Adipocyte (in vitro differentiated cells): ENCODE results near the gene KMT2D.

ENCODE experiments used
- DNase-seq: peaks from one replicate; pipeline ENCODE4 v3.0.0-alpha.2; 2015; ENCODE audit warnings: low read depth
- H3K27me3 ChIP-seq: replicated peaks from 2 replicates; pipeline ENCODE4 v1.7.0; 2013; ENCODE audit warnings: mild to moderate bottlenecking, low read length, moderate library complexity; ENCODE audit not compliant: control insufficient read depth, insufficient read depth
- H3K36me3 ChIP-seq: 2 replicates; pipeline ENCODE4 v1.7.0; 2013; ENCODE audit warnings: low read length, mild to moderate bottlenecking, moderate library complexity; ENCODE audit not compliant: control insufficient read depth, insufficient read depth, severe bottlenecking
- H3K4me1 ChIP-seq: 2 replicates; pipeline ENCODE4 v1.7.0; 2013; ENCODE audit warnings: mild to moderate bottlenecking, low read length, moderate library complexity; ENCODE audit not compliant: control insufficient read depth, insufficient read depth
- H3K4me3 ChIP-seq: 2 replicates; pipeline ENCODE4 v1.7.0; 2013; ENCODE audit warnings: mild to moderate bottlenecking, low read length, moderate library complexity
- H3K9ac ChIP-seq: 2 replicates; pipeline ENCODE4 v1.7.0; 2013; ENCODE audit warnings: mild to moderate bottlenecking, low read length, moderate library complexity
- H3K9me3 ChIP-seq: 2 replicates; pipeline ENCODE4 v1.7.0; 2013; ENCODE audit warnings: mild to moderate bottlenecking, low read length, moderate library complexity; ENCODE audit not compliant: control insufficient read depth

Gene KMT2D

DNA sequence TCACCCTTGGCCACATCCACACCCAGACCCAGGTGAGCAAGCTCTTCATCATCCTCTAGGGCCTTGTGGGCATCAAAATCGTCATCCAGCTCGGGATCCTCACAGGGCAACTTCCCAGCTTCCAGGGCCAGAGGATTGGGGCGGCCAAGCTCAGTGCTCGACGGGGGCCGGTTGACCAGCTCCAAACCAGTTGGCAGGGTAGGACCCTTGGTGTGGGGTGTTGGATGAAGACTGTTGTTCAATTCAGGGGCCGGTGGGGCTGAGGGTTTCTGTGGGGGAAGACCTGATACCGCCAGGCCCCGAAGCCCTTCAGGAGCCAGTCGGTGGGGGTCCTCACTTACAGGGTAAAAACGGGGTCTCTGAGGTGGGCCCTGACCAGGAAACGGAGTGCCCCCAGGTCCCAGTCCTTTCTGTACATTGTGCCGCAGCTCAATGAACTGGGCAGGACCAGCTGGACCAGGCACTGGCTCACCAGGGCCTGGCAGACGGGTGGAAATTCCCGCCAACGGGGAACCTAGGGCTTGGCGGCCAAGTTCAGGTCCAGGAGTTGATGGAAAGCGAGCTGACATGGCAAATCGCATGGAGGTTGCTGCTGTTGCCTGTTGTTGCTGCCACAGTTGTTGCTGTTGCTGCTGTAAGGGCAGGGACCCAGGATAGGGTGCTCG is 22.2 kb downstream of the KMT2D start:
- H3K4me1 ChIP-seq = no peaks in the 10 kb centered on the region
- no peak for DNase-seq
- no peaks in the 10 kb centered on the region for H3K27me3 ChIP-seq
- H3K9me3 ChIP-seq = no peaks in the 10 kb centered on the region
- no peak overlapping the region for H3K9ac ChIP-seq
- peaks cover 94% of the 10 kb centered on the region for H3K36me3 ChIP-seq
- H3K4me3 ChIP-seq = no peak overlapping the region

DNA sequence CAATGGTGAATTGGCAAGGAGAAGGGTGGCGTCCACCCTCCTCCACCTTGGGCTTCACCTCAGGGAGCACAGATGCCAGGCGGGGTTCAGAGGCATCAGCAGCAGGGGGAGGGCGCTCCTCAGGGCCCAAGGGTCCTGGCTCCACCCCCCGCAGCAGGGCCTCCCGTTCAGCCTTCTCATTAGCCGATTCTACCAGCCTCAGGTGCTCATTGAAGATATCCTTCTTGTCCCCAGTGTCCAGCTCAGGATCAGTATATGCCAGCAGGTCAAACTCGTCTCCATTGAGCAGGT is 22.7 kb downstream of the KMT2D start:
- no peaks in the 10 kb centered on the region for H3K27me3 ChIP-seq
- no peak overlapping the region for H3K4me3 ChIP-seq
- H3K36me3 ChIP-seq = peaks cover 94% of the 10 kb centered on the region
- H3K4me1 ChIP-seq = no peaks in the 10 kb centered on the region
- no peak overlapping the region for H3K9ac ChIP-seq
- H3K9me3 ChIP-seq = no peaks in the 10 kb centered on the region
- no peak for DNase-seq

DNA sequence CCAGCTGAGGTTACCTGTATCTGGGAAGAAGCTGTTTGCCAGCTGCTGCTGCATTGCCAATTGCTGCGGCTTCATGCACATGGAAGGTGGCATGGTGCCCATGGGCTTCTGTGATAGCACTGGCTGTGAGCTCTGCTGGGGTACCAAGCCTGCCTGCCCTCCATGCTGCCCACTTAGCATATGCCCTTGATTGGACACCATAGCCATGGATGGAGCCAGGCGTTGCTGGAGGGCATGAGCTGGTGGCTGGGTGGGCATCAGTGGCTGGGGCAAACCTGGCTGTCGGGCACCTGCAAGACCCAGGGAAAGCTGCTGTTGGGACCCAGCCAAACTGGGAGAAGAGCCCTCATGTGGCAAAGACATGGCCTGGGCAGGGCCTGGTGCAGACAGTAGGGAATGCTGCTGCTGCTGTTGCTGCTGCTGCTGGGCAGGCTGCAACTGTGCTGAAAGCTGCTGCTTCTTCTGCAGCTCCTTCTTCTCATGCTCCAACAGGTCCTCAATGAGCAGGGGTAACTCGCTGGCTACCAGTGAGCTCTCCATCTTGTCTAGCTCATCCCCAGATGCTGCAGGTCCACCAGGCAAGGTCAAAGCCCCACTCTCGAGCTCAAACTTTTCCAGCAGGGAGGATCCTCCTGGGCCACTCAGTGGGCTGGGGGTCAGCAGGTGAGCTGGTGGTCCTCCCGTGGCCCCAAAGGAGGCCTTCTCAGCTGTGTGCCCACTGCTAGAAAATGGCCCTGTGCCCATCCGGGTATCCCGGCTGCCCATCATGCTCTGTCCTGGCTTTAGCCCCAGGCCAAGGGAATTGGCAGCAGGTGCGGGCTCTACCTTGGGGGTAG is 23.3 kb downstream of the KMT2D start:
- no peak for DNase-seq
- H3K27me3 ChIP-seq = no peaks in the 10 kb centered on the region
- H3K36me3 ChIP-seq = peaks cover 94% of the 10 kb centered on the region
- H3K9ac ChIP-seq = no peak overlapping the region
- no peak overlapping the region for H3K4me3 ChIP-seq
- H3K9me3 ChIP-seq = no peaks in the 10 kb centered on the region
- H3K4me1 ChIP-seq = no peaks in the 10 kb centered on the region

DNA sequence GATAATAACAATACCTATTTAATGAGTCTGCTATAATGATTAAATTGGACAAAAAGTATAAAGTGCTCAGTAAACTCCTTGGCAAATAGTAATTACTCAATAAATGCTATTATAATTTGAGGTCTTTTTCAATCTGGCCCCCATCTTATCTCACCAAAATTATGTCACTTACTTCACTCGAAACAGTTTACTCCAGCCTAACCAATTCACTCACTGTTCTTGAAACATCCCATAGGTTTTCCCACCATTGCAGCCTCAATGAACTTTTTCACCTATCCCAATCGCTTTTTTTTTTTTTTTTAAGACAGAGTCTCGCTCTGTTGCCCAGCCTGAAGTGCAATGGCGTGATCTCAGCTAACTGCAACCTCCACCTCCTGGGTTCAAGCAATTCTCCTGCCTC is 24.6 kb downstream of the KMT2D start:
- Histone ChIP-seq H3K4me3 (no peak overlapping the region), H3K4me1 (no peaks in the 10 kb centered on the region), H3K9ac (no peak overlapping the region), H3K27me3 (no peaks in the 10 kb centered on the region), H3K36me3 (peaks cover 95% of the 10 kb centered on the region), H3K9me3 (no peaks in the 10 kb centered on the region)
- no peak for DNase-seq

DNA sequence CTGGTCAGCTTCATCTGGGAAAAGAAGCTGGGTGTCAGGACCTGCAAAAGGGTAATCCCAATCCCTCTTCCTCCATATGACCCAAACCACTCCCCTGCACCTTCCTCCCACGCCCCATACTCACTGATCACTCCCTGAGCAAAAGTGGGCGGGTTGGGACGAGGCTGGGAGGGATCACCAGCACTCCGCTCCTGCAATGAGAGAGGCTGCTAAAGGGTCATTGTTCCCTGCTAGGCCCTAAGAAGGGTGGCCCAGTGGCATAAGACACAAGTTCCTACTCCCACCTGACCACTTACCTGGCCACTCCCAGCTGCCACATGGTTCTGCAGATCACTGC is 26.3 kb downstream of the KMT2D start:
- Histone ChIP-seq H3K27me3 (no peaks in the 10 kb centered on the region), H3K4me1 (no peaks in the 10 kb centered on the region), H3K9me3 (no peaks in the 10 kb centered on the region), H3K9ac (no peak overlapping the region), H3K4me3 (no peak overlapping the region), H3K36me3 (peaks cover 86% of the 10 kb centered on the region)
- DNase-seq = no peak

DNA sequence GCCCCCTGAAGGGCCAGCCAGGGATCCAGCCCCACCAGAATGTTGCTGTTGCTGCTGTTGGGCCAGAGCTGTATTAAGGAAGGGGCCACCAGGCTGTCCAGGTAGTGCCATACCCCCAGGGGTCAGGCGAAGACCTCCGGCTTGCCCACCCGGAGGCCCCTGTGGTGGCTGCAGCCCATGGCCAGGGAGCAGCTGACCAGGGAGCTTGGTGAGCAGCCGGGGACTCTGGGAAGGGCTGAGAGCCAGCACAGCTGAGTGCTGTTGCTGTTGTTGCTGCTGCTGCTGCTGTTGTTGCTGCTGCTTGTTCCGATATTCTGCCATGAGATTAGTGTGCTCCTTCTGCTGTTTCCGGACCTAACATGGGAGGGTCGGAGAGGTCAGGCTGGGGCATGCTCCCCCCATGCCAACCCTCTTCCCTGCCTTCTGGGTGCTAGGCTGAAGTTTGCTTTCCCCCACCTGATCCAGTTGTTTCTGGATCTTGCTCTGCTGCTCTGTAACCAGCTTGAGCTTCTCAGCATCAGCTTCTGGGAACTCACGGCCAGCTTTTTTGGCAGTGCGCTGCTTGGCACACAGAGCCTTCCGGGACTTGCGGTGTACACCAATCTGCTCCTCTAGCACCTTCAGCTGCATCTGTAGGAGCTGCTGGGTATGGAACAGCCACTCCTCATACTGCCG is 26.8 kb downstream of the KMT2D start:
- Histone ChIP-seq H3K9me3 (no peaks in the 10 kb centered on the region), H3K27me3 (no peaks in the 10 kb centered on the region), H3K36me3 (peaks cover 86% of the 10 kb centered on the region), H3K4me1 (no peaks in the 10 kb centered on the region), H3K4me3 (no peak overlapping the region), H3K9ac (no peak overlapping the region)
- no peak for DNase-seq

DNA sequence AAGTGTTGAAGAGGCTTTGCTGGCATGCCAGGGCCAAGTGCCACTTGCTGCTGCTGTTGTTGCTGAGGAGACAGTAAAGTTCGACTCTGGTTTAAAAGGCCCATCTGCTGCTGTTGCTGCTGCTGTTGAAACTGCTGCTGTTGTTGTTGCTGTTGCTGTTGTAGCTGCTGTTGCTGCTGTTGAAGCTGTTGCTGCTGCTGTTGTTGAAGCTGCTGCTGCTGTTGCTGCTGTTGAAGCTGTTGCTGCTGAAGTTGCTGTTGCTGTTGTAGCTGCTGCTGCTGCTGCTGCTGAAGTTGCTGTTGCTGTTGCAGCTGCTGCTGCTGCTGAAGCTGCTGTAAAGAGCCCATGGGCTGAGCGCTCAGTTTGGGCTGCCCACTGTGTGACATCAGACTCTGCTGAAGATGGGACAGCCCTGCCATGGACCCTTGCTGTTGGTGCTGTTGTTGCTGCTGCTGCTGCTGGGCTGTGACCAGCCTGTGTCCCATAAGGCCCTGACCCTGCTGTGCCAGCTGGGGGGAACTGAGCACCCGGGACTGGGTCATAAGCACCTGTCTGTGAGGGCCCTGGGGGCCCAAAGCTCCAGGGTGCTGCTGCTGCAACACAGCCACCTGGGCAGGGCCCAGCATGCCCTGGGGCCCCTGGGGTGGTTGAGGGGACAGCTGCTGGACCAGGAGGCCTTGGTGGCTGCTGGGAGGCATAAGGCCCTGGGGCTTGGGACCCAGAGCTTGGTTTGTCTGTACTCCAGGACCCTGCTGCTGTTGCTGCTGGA is 27.7 kb downstream of the KMT2D start:
- H3K4me3 ChIP-seq = no peak overlapping the region

DNA sequence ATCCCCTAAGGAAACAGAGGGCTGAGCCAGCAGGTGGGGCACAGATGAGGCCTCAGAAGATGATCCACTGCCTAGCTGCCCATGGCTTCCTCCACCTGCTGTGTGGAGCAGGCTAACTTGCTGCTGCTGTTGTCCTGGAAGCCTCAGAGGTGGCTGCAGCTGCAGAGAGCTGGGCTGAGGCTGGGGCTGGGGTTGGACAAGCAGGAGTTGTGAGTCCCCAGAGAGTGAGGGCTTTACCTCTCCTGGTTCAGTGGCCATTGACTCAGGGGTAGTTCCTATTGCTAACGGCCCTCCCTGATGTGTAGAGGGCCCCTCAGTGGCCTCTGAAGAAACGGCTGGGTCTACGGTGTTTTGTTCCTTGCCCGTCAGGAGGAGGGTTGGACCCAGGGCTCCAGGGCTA is 28.3 kb downstream of the KMT2D start:
- Histone ChIP-seq H3K36me3 (peaks cover 86% of the 10 kb centered on the region), H3K4me1 (no peaks in the 10 kb centered on the region), H3K27me3 (no peaks in the 10 kb centered on the region), H3K4me3 (no peak overlapping the region), H3K9ac (no peak overlapping the region), H3K9me3 (no peaks in the 10 kb centered on the region)
- DNase-seq = no peak

More for the DNA sequence above, 27.7 kb downstream of the KMT2D start:
- Histone ChIP-seq H3K9ac (no peak overlapping the region), H3K27me3 (no peaks in the 10 kb centered on the region), H3K36me3 (peaks cover 86% of the 10 kb centered on the region), H3K4me1 (no peaks in the 10 kb centered on the region), H3K9me3 (no peaks in the 10 kb centered on the region)
- DNase-seq = no peak

DNA sequence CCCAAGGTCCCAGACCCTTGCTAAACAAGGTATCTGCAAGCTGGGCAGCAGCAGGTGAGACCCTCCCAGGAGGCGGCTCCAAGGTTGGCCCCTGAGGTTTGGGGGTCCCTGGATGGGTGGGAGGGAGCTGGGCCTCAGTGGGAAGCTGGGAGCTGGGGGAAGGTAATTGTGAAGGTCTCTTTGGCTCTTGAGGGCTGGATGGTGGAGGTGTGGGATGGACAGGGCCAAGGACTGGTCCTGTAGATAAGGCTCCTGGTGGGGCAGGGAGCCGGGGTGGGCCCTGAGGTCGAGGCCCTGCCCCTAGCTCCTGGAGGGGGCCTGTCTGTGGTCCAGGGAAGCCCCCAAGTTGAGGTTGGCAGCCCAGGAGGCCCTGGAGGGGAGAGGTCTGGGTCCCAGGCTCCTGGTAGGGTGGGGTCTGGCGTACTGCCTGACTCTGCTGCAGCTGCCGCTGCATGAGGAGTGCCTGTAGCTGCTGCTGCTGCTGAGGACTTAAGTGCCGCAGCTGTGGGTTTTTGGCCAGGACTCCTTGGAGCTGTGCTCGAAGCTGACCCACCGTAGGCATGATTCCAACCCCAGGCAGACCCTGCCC is 28.9 kb downstream of the KMT2D start:
- peaks cover 86% of the 10 kb centered on the region for H3K36me3 ChIP-seq
- no peaks in the 10 kb centered on the region for H3K4me1 ChIP-seq
- no peaks in the 10 kb centered on the region for H3K27me3 ChIP-seq
- H3K4me3 ChIP-seq = no peak overlapping the region
- no peak for DNase-seq
- H3K9ac ChIP-seq = no peak overlapping the region
- no peaks in the 10 kb centered on the region for H3K9me3 ChIP-seq

DNA sequence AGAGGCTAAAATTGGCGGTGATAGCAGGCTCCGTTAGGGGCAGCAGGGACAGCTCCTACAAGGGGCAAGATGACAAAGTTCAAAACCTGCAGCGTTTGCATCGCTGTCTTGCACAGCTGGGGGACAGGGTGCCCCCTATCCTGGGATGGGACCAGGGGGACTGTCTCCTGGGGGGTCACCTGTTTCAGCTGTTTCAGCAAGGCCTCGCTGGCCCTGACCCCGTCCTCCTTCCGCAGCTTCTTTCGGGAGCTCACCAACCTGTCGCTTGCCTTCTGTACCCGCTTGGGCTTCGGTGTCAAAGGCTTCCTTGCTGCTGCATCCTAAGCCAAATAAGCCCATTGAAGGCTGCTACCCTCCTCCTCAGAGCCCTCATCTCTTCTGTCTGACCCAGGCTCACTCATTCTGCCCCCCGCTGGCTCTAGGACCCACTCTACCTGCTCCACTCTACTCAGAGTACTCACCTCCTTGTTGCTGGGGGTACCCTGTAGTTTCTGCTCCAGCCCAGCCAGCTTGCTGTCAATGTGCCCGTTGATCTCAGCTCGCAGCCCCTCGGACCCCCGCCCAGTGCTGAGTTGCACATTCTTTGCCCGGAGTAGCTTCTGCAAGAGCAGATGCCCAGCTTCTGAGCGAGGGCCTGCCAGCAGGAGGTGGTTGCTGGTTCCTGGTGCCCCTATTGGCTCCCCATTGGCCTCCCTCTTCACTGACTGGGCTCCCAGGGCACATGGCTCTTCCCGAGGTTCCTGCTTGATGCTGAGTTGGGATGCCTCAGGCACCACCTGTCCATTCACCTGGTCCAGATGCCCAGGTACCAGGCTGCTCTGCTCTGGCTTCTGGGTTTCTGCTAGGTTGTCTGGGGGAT is 29.7 kb downstream of the KMT2D start:
- H3K36me3 ChIP-seq = peaks cover 88% of the 10 kb centered on the region
- DNase-seq = no peak
- H3K4me1 ChIP-seq = no peaks in the 10 kb centered on the region
- no peaks in the 10 kb centered on the region for H3K9me3 ChIP-seq
- no peak overlapping the region for H3K9ac ChIP-seq
- H3K4me3 ChIP-seq = no peak overlapping the region
- no peaks in the 10 kb centered on the region for H3K27me3 ChIP-seq
